A549 (cell line): ENCODE measurements around the gene S100A4. TPM values are rescaled to one million over a fixed set of nuclear protein-coding genes. Genes with fewer than 3 reads are reported as not detected.
A peak's percentile ranks its signal among the peaks of the same experiment; 100 is the strongest.
"Not testable (repeated sequence)": the region's sequence is repeated elsewhere in the genome, so short reads cannot be mapped to it uniquely, and the experiment has no call there.

Experiments used
- ATAC-seq, 2 experiments: fragments of 200-7000 bp in 1 of 2; fragments of >200 bp in 1 of 2; cut with Nextera tagmentation in 1 of 2; cut with Tn5 transposase in 1 of 2; 3 replicates each; pipeline versions ENCODE4 v1.8.0 to v1.9.1; 2018 to 2020; ENCODE audit warnings: mild to moderate bottlenecking in 1 of 2, moderate library complexity in 1 of 2
- CTCF ChIA-PET: fragments of 300-600 bp; sonication (Branson Sonifier 250); formaldehyde crosslinking; extraction: SDS; loops from one replicate; lab custom pipeline; 2021; ENCODE audit warnings: antibody characterized with exemption, inconsistent platforms; lab: Yijun Ruan, JAX
- POLR2A ChIA-PET: fragments of 350-600 bp; formaldehyde crosslinking; extraction: SDS; loops from one replicate; lab custom pipeline; 2021; ENCODE audit warnings: antibody characterized with exemption, inconsistent platforms; lab: Yijun Ruan, JAX
- DNase-seq, 2 experiments: peaks; one replicate each; pipeline versions ENCODE4 v3.0.0 to v3.0.0-alpha.2; 2011 to 2016; ENCODE audit warnings: low read depth in 1 of 2, low spot score in 1 of 2
- FAIRE-seq: peaks from 2 replicates; lab custom pipeline; 2011; peaks lifted over from hg19 to GRCh38; lab: Jason Lieb, UNC
- H3K27ac ChIP-seq, 2 experiments: fragments of >200 bp; sonication (Bioruptor Twin); formaldehyde crosslinking; 3 replicates each; pipeline ENCODE4 v1.5.1; 2016 to 2017
- H3K4me1 ChIP-seq: fragments of >200 bp; sonication (Bioruptor Twin); formaldehyde crosslinking; 3 replicates; pipeline ENCODE4 v1.6.1; 2016
- H3K4me2 ChIP-seq: fragments of >200 bp; sonication (Bioruptor Twin); formaldehyde crosslinking; 3 replicates; pipeline ENCODE4 v1.6.1; 2016
- H3K4me3 ChIP-seq: fragments of >200 bp; sonication (Bioruptor Twin); formaldehyde crosslinking; 3 replicates; pipeline ENCODE4 v1.5.1; 2016
- H3K9me3 ChIP-seq: fragments of >200 bp; sonication (Bioruptor Twin); formaldehyde crosslinking; 3 replicates; pipeline ENCODE4 v1.6.1; 2016
- CHD2 ChIP-seq: fragments of 150-350 bp; IDR thresholded peaks from 2 replicates; pipeline ENCODE4 v1.6.1; 2014; ENCODE audit warnings: low read length; ENCODE audit not compliant: partially characterized antibody
- EHMT2 ChIP-seq: fragments of 200-600 bp; sonication (generic); IDR thresholded peaks from 2 replicates; pipeline ENCODE4 v1.6.1; 2016; ENCODE audit warnings: antibody characterized with exemption, low read depth, mild to moderate bottlenecking, moderate library complexity
- ESRRA ChIP-seq: fragments of 150-350 bp; IDR thresholded peaks from 2 replicates; pipeline ENCODE4 v1.6.1; 2014; ENCODE audit warnings: mild to moderate bottlenecking, low read length, borderline replicate concordance
- FOXS1 ChIP-seq: fragments of 250-450 bp; sonication (Bioruptor Pico); IDR thresholded peaks from 2 replicates; pipeline ENCODE4 v1.5.0; 2020; ENCODE audit warnings: mild to moderate bottlenecking, moderate library complexity
- GATA3 ChIP-seq: IDR thresholded peaks from 2 replicates; pipeline ENCODE4 v1.6.1; 2012; ENCODE audit warnings: borderline replicate concordance
- HDAC2 ChIP-seq: fragments of 200-600 bp; sonication (generic); IDR thresholded peaks from 2 replicates; pipeline ENCODE4 v1.6.1; 2016
- HES2 ChIP-seq: fragments of >200 bp; sonication (Bioruptor Twin); formaldehyde crosslinking; IDR thresholded peaks from 2 replicates; pipeline ENCODE4 v1.6.1; 2016
- JUN ChIP-seq, 2 experiments: fragments of >200 bp; sonication (Bioruptor Twin); formaldehyde crosslinking; IDR thresholded peaks; 2 replicates in 1 of 2; 3 replicates in 1 of 2; pipeline ENCODE4 v1.6.1; 2016 to 2017
- KDM5A ChIP-seq: fragments of 200-600 bp; sonication (generic); IDR thresholded peaks from 2 replicates; pipeline ENCODE4 v1.6.1; 2016; ENCODE audit warnings: antibody characterized with exemption, mild to moderate bottlenecking
- MAX ChIP-seq: IDR thresholded peaks from 2 replicates; pipeline ENCODE4 v1.6.1; 2012
- NFE2L2 ChIP-seq: fragments of 150-350 bp; conservative IDR thresholded peaks from 2 replicates; pipeline ENCODE4 v1.6.1; 2014; ENCODE audit warnings: low read length
- NR3C1 ChIP-seq: fragments of >200 bp; sonication (Bioruptor Twin); formaldehyde crosslinking; IDR thresholded peaks from 3 replicates; pipeline ENCODE4 v1.6.1; 2017
- PBX3 ChIP-seq: IDR thresholded peaks from 2 replicates; pipeline ENCODE4 v1.6.1; 2012
- POLR2AphosphoS2 ChIP-seq: conservative IDR thresholded peaks from 2 replicates; pipeline ENCODE4 v1.6.1; 2012; ENCODE audit warnings: low read length, improper control_type of control experiment, inconsistent platforms
- RAD21 ChIP-seq, 2 experiments: fragments of >200 bp in 1 of 2; sonication (Bioruptor Twin) in 1 of 2; formaldehyde crosslinking in 1 of 2; IDR thresholded peaks in 1 of 2; conservative IDR thresholded peaks in 1 of 2; 2 replicates in 1 of 2; 3 replicates in 1 of 2; pipeline ENCODE4 v1.6.1; 2012 to 2018; ENCODE audit warnings: inconsistent platforms in 1 of 2
- RCOR1 ChIP-seq: fragments of 150-350 bp; IDR thresholded peaks from 2 replicates; pipeline ENCODE4 v1.6.1; 2014; ENCODE audit warnings: antibody characterized with exemption, low read length, low read depth
- RNF2 ChIP-seq: fragments of 200-600 bp; sonication (generic); IDR thresholded peaks from 2 replicates; pipeline ENCODE4 v1.6.1; 2016; ENCODE audit warnings: low read depth, mild to moderate bottlenecking, antibody characterized with exemption, moderate library complexity, borderline replicate concordance
- SMC3 ChIP-seq: fragments of >200 bp; sonication (Bioruptor Twin); formaldehyde crosslinking; IDR thresholded peaks from 3 replicates; pipeline ENCODE4 v1.6.1; 2018; ENCODE audit warnings: inconsistent platforms
- SREBF2 ChIP-seq: fragments of 450-650 bp; IDR thresholded peaks from 2 replicates; pipeline ENCODE4 v1.6.1; 2014; ENCODE audit warnings: mild to moderate bottlenecking, moderate library complexity
- USF2 ChIP-seq: fragments of 450-650 bp; IDR thresholded peaks from 2 replicates; pipeline ENCODE4 v1.6.1; 2014; ENCODE audit warnings: antibody characterized with exemption
- ZSCAN20 ChIP-seq: fragments of 250-450 bp; sonication (Bioruptor Pico); IDR thresholded peaks from 2 replicates; pipeline ENCODE4 v1.8.0; 2022; ENCODE audit warnings: mild to moderate bottlenecking, moderate library complexity
- WGBS: methylation state at CpG from one replicate; pipeline ENCODE4 v1.1.6; 2017; ENCODE audit errors: missing lambda C conversion rate; 5-methylcytosine and 5-hydroxymethylcytosine counted together
- polyA plus RNA-seq, 4 experiments: library from polyadenylated mRNA; depleted of rRNA in 3 of 4; stranded (reverse); fragments of >200 nt; fragmentation: RNase III in 1 of 4; extraction: RNeasy Plus Mini Kit Qiagen cat#74134 plus additional on column Dnase treatment in 1 of 4; gene quantifications; 2 replicates in 3 of 4; 3 replicates in 1 of 4; pipeline ENCODE4 v1.2.3, GENCODE V29; 2011 to 2017
- TF ChIP-seq, protein P1 (sequence below): fragments of >200 bp; sonication (Bioruptor Twin); formaldehyde crosslinking; IDR thresholded peaks from 3 replicates; pipeline ENCODE4 v1.5.1; 2016
- TF ChIP-seq, protein P2 (sequence below): fragments of 250-450 bp; sonication (Bioruptor Pico); IDR thresholded peaks from 2 replicates; pipeline ENCODE4 v1.5.0; 2021; ENCODE audit warnings: mild to moderate bottlenecking, moderate library complexity, borderline replicate concordance

The S100A4 gene
- polyA plus RNA-seq, 2 of the 4 experiments (the other 2 are of a cell fraction): 590 to 2,584 TPM

DNA sequence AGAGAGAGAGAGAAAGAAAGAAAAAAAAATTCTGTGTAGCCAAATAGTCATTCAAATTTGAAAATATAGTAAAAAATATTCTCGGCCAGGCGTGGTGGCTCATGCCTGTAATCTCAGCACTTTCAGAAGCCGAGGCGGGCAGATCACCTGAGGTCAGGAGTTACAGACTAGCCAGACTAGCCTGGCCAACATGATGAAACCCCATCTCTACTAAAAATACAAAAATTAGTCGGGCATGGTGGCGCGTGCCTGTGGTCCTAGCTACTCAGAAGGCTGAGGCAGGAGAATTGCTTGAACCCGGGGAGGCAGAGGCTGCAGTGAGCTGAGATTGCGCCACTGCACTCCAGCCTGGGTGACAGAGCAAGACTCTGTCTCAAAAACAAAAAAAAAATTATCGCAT, 42.4 kb upstream of the S100A4 start:
- H3K4me1 ChIP-seq, H3K4me2 ChIP-seq, H3K27ac ChIP-seq, POLR2A ChIA-PET, ATAC-seq, H3K9me3 ChIP-seq, DNase-seq, FAIRE-seq, H3K4me3 ChIP-seq: not testable (repeated sequence)
- 81% methylated on average over 10 of the region's 10 CpGs for WGBS
- CTCF ChIA-PET: interaction anchor here (0.6 to 3.3 kb wide), 5 partner anchors 15 to 1498 kb away, joined by 3 to 34 read pairs (median 3); no protein-coding TSS in a partner anchor

DNA sequence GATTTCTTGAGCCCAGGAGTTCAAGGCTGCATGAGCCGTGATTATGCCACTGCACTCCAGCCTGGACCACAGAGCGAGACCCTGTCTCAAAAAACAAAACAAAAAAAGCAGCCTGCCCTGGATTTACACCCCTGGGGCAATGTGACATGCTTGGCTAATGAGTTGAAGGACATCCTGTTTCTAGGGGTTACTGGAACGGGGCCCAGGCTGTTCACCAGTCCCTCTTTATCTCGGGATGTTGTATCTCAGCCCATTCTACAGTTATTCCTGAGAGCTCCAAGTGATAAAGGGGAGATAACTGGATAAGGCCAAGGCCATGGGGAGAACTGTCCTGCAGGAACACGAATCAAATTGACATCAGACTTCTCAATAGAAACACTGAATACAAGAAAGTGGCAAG, 41.7 kb upstream of the S100A4 start:
- no peak overlapping the region for H3K4me2 ChIP-seq
- WGBS: 71% methylated on average over 5 of the region's 5 CpGs
- CTCF ChIA-PET: interaction anchor here (0.7 to 3.3 kb wide), 5 partner anchors 9 to 27 kb away, joined by 3 to 34 read pairs (median 4); no protein-coding TSS in a partner anchor
- no peak overlapping the region for H3K4me3 ChIP-seq
- TF ChIP-seq HES2 (no peak), USF2 (no peak), ESRRA (no peak), JUN (IDR thresholded peaks at IDR 0.05) (no peak), SREBF2 (no peak), RNF2 (no peak), SMC3 (no peak)
- TF ChIP-seq, protein P1, sequence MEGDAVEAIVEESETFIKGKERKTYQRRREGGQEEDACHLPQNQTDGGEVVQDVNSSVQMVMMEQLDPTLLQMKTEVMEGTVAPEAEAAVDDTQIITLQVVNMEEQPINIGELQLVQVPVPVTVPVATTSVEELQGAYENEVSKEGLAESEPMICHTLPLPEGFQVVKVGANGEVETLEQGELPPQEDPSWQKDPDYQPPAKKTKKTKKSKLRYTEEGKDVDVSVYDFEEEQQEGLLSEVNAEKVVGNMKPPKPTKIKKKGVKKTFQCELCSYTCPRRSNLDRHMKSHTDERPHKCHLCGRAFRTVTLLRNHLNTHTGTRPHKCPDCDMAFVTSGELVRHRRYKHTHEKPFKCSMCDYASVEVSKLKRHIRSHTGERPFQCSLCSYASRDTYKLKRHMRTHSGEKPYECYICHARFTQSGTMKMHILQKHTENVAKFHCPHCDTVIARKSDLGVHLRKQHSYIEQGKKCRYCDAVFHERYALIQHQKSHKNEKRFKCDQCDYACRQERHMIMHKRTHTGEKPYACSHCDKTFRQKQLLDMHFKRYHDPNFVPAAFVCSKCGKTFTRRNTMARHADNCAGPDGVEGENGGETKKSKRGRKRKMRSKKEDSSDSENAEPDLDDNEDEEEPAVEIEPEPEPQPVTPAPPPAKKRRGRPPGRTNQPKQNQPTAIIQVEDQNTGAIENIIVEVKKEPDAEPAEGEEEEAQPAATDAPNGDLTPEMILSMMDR: no peak
- ATAC-seq (no peak), FAIRE-seq (no peak), DNase-seq (no peak)
- 0 out of 3 replicates have a peak, but pooled peaks cover 7% of the 10 kb centered on the region for H3K4me1 ChIP-seq
- no peaks in the 10 kb centered on the region for H3K9me3 ChIP-seq
- POLR2A ChIA-PET: no interaction called here
- no peak overlapping the region for H3K27ac ChIP-seq

DNA sequence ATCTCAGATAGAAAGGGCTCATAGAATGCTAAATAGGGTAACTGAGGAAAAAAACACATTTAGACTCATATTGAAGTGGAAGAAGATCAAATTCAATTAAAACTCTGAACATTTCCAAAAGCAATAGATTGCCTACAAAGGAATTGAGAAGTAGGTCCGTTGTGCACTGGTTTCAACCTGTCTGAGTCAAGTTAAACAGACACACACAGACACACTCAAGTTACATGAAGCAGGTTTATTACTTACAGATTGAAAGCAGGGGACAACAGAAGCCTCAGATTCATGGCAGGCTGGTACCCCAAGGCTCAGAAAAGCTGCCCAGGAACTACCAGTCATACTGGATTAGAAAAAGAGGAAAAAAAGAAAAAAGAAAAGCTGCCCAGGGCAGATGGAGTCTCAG, 40.7 kb upstream of the S100A4 start:
- DNase-seq (no peak), ATAC-seq (no peak), FAIRE-seq (no peak)
- CTCF ChIA-PET: interaction anchor here (1.2 to 3.3 kb wide), 4 partner anchors 9 to 18 kb away, joined by 3 to 34 read pairs (median 4); no protein-coding TSS in a partner anchor
- POLR2A ChIA-PET: interaction anchor here (1.0 to 1.8 kb wide), 2 partner anchors 9 to 18 kb away, joined by 3 to 4 read pairs; no protein-coding TSS in a partner anchor
- no peak overlapping the region for H3K4me2 ChIP-seq
- 12% methylated on average over 1 of the region's 1 CpG for whole genome bisulfite sequencing
- peak overlapping the region in 1 of 2 experiments; percentile 24; a peak in 1 of 6 replicates for H3K27ac ChIP-seq
- 0 out of 3 replicates have a peak, but pooled peaks cover 7% of the 10 kb centered on the region for H3K4me1 ChIP-seq
- no peak for TF ChIP-seq JUN (IDR thresholded peaks at IDR 0.05)
- TF ChIP-seq KDM5A: no peak
- TF ChIP-seq RAD21 (conservative IDR thresholded peaks at IDR 0.05 in 1 of 2, IDR thresholded peaks at IDR 0.05 in 1 of 2): no peak
- TF ChIP-seq POLR2AphosphoS2: no peak
- no peak for TF ChIP-seq MAX
- TF ChIP-seq FOXS1 (CRISPR knock-in tag): no peak
- no peak for TF ChIP-seq NR3C1
- no peak for TF ChIP-seq ZSCAN20 (CRISPR knock-in tag)
- no peak for TF ChIP-seq CHD2
- TF ChIP-seq PBX3: no peak
- TF ChIP-seq GATA3: no peak
- no peak for TF ChIP-seq ESRRA
- no peak for TF ChIP-seq RCOR1
- TF ChIP-seq NFE2L2: no peak
- TF ChIP-seq, protein P2, sequence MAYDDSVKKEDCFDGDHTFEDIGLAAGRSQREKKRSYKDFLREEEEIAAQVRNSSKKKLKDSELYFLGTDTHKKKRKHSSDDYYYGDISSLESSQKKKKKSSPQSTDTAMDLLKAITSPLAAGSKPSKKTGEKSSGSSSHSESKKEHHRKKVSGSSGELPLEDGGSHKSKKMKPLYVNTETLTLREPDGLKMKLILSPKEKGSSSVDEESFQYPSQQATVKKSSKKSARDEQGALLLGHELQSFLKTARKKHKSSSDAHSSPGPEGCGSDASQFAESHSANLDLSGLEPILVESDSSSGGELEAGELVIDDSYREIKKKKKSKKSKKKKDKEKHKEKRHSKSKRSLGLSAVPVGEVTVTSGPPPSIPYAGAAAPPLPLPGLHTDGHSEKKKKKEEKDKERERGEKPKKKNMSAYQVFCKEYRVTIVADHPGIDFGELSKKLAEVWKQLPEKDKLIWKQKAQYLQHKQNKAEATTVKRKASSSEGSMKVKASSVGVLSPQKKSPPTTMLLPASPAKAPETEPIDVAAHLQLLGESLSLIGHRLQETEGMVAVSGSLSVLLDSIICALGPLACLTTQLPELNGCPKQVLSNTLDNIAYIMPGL (CRISPR knock-in tag): no peak
- TF ChIP-seq HDAC2: no peak
- TF ChIP-seq EHMT2: no peak
- TF ChIP-seq RNF2: no peak
- no peak overlapping the region for H3K4me3 ChIP-seq
- H3K9me3 ChIP-seq: no peaks in the 10 kb centered on the region
